Endothelial cell of umbilical vein (primary cell): ENCODE results near the gene HECTD4. TPM values are rescaled to one million over a fixed set of nuclear protein-coding genes. Genes with fewer than 3 reads are reported as not detected.

ENCODE experiments used
- BruUV-seq: library from RNA; stranded (reverse); fragments of 400-500 nt; replicated peaks from 2 replicates; lab custom pipeline; 2021; lab: Mats Ljungman, UMichigan
- CTCF ChIA-PET: fragments of 300-600, 350-600 bp; sonication (Branson Sonifier 250); formaldehyde crosslinking; loops from one replicate; lab custom pipeline; 2021; ENCODE audit warnings: antibody characterized with exemption, inconsistent platforms; lab: Charles Lee
- POLR2A ChIA-PET: fragments of 300-600, 350-600 bp; sonication (Branson Sonifier 250); formaldehyde crosslinking; loops from one replicate; lab custom pipeline; 2021; ENCODE audit warnings: antibody characterized with exemption, inconsistent platforms; lab: Charles Lee
- DNase-seq: peaks from one replicate; pipeline ENCODE4 v3.0.0-alpha.2; 2011; ENCODE audit warnings: low read depth, low spot score
- FAIRE-seq: peaks from 2 replicates; lab custom pipeline; 2011; peaks lifted over from hg19 to GRCh38; lab: Jason Lieb, UNC
- H2AFZ ChIP-seq: 2 replicates; pipeline ENCODE4 v1.6.0; 2012; ENCODE audit warnings: low read depth, low read length, control low read depth, inconsistent platforms
- H3K27ac ChIP-seq: 2 replicates; pipeline ENCODE4 v1.5.1; 2011; ENCODE audit warnings: low read depth, mild to moderate bottlenecking, control low read depth, low read length, moderate library complexity; ENCODE audit not compliant: insufficient read depth
- H3K27me3 ChIP-seq, 2 experiments: 2 replicates each; pipeline versions ENCODE4 v1.6.0 to v1.6.1; 2011; ENCODE audit warnings: low read length in 2 of 2, mixed read lengths in 1 of 2; ENCODE audit not compliant: control insufficient read depth in 2 of 2, insufficient read depth in 2 of 2
- H3K36me3 ChIP-seq, 2 experiments: 2 replicates in 1 of 2; 3 replicates in 1 of 2; pipeline ENCODE4 v1.5.1; 2011; ENCODE audit warnings: low read length in 2 of 2, mild to moderate bottlenecking in 1 of 2, moderate library complexity in 1 of 2; ENCODE audit not compliant: control insufficient read depth in 2 of 2, insufficient read depth in 2 of 2; ENCODE audit errors: extremely low read depth in 1 of 2
- H3K4me1 ChIP-seq: 3 replicates; pipeline ENCODE4 v1.5.1; 2011; ENCODE audit warnings: mild to moderate bottlenecking, low read length; ENCODE audit not compliant: control insufficient read depth, insufficient read depth; ENCODE audit errors: extremely low read depth
- H3K4me2 ChIP-seq: 2 replicates; pipeline ENCODE4 v1.6.1; 2011; ENCODE audit warnings: low read length, control low read depth, mixed read lengths; ENCODE audit not compliant: insufficient read depth
- H3K4me3 ChIP-seq, 3 experiments: fragments of 200-600 bp in 1 of 3; sonication (generic), shearing (Covaris generic) in 1 of 3; replicated peaks in 1 of 3; 2 replicates each; pipeline ENCODE4 v1.5.1; 2011 to 2016; ENCODE audit warnings: control low read depth in 3 of 3, low read length in 3 of 3, mild to moderate bottlenecking in 2 of 3, inconsistent platforms in 1 of 3, low read depth in 1 of 3, moderate library complexity in 1 of 3; ENCODE audit not compliant: insufficient read depth in 1 of 3
- H3K79me2 ChIP-seq: 2 replicates; pipeline ENCODE4 v1.6.0; 2012; ENCODE audit warnings: low read length, inconsistent platforms; ENCODE audit not compliant: control insufficient read depth, insufficient read depth
- H3K9ac ChIP-seq: replicated peaks from 2 replicates; pipeline ENCODE3; 2011; ENCODE audit warnings: low read length, control low read depth; ENCODE audit not compliant: insufficient read depth; ENCODE audit errors: extremely low read depth
- H3K9me1 ChIP-seq: replicated peaks from 3 replicates; pipeline ENCODE4 v1.6.0; 2011; ENCODE audit warnings: mild to moderate bottlenecking, low read length; ENCODE audit not compliant: control insufficient read depth, insufficient read depth; ENCODE audit errors: extremely low read depth
- H3K9me3 ChIP-seq: replicated peaks from 2 replicates; pipeline ENCODE4 v1.5.1; 2012; ENCODE audit warnings: low read length, inconsistent platforms; ENCODE audit not compliant: control insufficient read depth, insufficient read depth
- H4K20me1 ChIP-seq: replicated peaks from 2 replicates; pipeline ENCODE3; 2011; ENCODE audit warnings: mild to moderate bottlenecking, low read length; ENCODE audit not compliant: control insufficient read depth, insufficient read depth; ENCODE audit errors: extremely low read depth
- EZH2 ChIP-seq: IDR thresholded peaks from 2 replicates; pipeline ENCODE4 v1.6.1; 2012; ENCODE audit warnings: borderline replicate concordance, low read depth, mild to moderate bottlenecking, moderate library complexity, low read length, inconsistent platforms; ENCODE audit not compliant: severe bottlenecking
- FOS ChIP-seq: IDR thresholded peaks from 2 replicates; pipeline ENCODE4 v1.6.1; 2011; ENCODE audit warnings: mild to moderate bottlenecking, low read length, moderate library complexity, borderline replicate concordance; ENCODE audit not compliant: insufficient read depth
- GATA2 ChIP-seq: IDR thresholded peaks from 2 replicates; pipeline ENCODE4 v1.7.0; 2011; ENCODE audit warnings: low read depth, mild to moderate bottlenecking, moderate library complexity, mixed read lengths, low read length; ENCODE audit not compliant: insufficient read length, insufficient read depth
- JUN ChIP-seq: IDR thresholded peaks from 2 replicates; pipeline ENCODE4 v1.6.1; 2011; ENCODE audit warnings: borderline replicate concordance, low read depth; ENCODE audit not compliant: insufficient read length, insufficient read depth
- MYC ChIP-seq: IDR thresholded peaks from one replicate; pipeline ENCODE4 v1.6.1; 2011; ENCODE audit warnings: mild to moderate bottlenecking, low read depth, low read length
- POLR2A ChIP-seq: IDR thresholded peaks from 2 replicates; pipeline ENCODE4 v1.6.1; 2012; ENCODE audit warnings: low read depth, mild to moderate bottlenecking, control low read depth, low read length
- POLR2AphosphoS5 ChIP-seq: IDR thresholded peaks from 2 replicates; pipeline ENCODE4 v1.6.1; 2012; ENCODE audit warnings: low read depth, mild to moderate bottlenecking, control low read depth, low read length, moderate library complexity; ENCODE audit not compliant: insufficient read depth
- dilution Hi-C: fragments of 300-500 bp; cut with MboI; formaldehyde crosslinking; loops from one replicate; pipeline ENCODE4 v1.15.0; 2019; ENCODE audit warnings: low sequenced_read_pairs; ENCODE audit not compliant: extremely low pct_ligation_motif_present
- intact Hi-C: fragments of 100-400 bp; cut with micrococcal nuclease; formaldehyde crosslinking; loops from one replicate; pipeline ENCODE4 v1.10.0; 2022
- polyA plus RNA-seq, 4 experiments: library from polyadenylated mRNA; depleted of rRNA in 3 of 4; stranded (reverse) in 3 of 4; unstranded in 1 of 4; fragments of >200 nt; gene quantifications; 2 replicates each; pipeline versions ENCODE4 v1.2.1 to v1.2.3, GENCODE V29; 2011 to 2012; ENCODE audit warnings: missing spikeins in 1 of 4
- total RNA-seq: library from RNA; stranded (reverse); gene quantifications from 2 replicates; pipeline ENCODE4 v1.2.3, GENCODE V29; 2021
- TF ChIP-seq, protein P1 (sequence below), 2 donors: IDR thresholded peaks; 1 replicate in 1 of 2; 2 replicates in 1 of 2; pipeline ENCODE4 v1.5.1; 2011; ENCODE audit warnings: low read length in 2 of 2, mild to moderate bottlenecking in 2 of 2, moderate library complexity in 2 of 2, control low read depth in 1 of 2, inconsistent platforms in 1 of 2, low read depth in 1 of 2; ENCODE audit not compliant: insufficient read depth in 1 of 2; ENCODE audit errors: extremely low read depth in 1 of 2
- TF ChIP-seq, protein P2 (sequence below): IDR thresholded peaks from 2 replicates; pipeline ENCODE4 v1.6.1; 2011; ENCODE audit not compliant: insufficient read depth, insufficient read length

The HECTD4 gene
- total and polyA plus RNA-seq, 2 donors (not counting 3 experiments of a cell fraction or from before 2014, with no cell fraction given), result 9.7 to 47.7 TPM

DNA sequence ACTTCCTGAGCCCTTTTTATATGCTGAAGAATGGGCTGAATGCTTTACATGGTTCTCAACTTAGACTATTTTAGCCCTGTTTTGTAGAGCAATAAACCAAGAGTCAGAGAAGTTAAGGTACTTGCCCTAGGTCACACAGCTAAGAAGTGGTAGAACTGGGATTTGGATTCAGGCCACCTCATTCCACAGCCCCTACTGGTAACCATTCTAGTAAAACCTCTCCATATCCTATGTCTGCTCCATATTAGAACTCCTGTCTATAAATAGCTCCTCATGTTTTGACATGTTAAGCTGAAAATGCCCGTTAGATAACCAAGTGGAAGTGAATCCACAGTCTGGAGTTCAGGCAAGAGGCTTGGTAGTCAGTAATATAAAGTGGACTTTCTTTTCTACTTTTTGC, 111.6 kb downstream of the HECTD4 start:
- no peaks in the 10 kb centered on the region for H3K4me1 ChIP-seq
- H3K36me3 ChIP-seq, result peaks cover 8% of the 10 kb centered on the region in 2 experiments
- H3K79me2 ChIP-seq, result no peaks in the 10 kb centered on the region
- CTCF ChIA-PET, result interaction anchor here (1.0 to 1.8 kb wide), 3 partner anchors 9 to 116 kb away, joined by 3 to 5 read pairs (median 4); no protein-coding TSS in a partner anchor
- no peak overlapping the region for H3K4me3 ChIP-seq
- DNase-seq, result no peak
- H3K9me1 ChIP-seq, result no peaks in the 10 kb centered on the region
- intact Hi-C loops (no loop called here), dilution Hi-C loops (no loop called here)
- TF ChIP-seq, protein P1, sequence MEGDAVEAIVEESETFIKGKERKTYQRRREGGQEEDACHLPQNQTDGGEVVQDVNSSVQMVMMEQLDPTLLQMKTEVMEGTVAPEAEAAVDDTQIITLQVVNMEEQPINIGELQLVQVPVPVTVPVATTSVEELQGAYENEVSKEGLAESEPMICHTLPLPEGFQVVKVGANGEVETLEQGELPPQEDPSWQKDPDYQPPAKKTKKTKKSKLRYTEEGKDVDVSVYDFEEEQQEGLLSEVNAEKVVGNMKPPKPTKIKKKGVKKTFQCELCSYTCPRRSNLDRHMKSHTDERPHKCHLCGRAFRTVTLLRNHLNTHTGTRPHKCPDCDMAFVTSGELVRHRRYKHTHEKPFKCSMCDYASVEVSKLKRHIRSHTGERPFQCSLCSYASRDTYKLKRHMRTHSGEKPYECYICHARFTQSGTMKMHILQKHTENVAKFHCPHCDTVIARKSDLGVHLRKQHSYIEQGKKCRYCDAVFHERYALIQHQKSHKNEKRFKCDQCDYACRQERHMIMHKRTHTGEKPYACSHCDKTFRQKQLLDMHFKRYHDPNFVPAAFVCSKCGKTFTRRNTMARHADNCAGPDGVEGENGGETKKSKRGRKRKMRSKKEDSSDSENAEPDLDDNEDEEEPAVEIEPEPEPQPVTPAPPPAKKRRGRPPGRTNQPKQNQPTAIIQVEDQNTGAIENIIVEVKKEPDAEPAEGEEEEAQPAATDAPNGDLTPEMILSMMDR (IDR thresholded peaks at IDR 0.05; ENCODE audit: extremely low read depth in 1 of 2, insufficient read depth in 1 of 2, low read depth in 1 of 2, low read length in 2 of 2), result no peak
- TF ChIP-seq EZH2 (no peak), POLR2AphosphoS5 (no peak), FOS (no peak), POLR2A (no peak), GATA2 (no peak), MYC (no peak), JUN (no peak)
- TF ChIP-seq, protein P2, sequence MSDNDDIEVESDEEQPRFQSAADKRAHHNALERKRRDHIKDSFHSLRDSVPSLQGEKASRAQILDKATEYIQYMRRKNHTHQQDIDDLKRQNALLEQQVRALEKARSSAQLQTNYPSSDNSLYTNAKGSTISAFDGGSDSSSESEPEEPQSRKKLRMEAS, result no peak
- no peak overlapping the region for H3K4me2 ChIP-seq
- H3K27me3 ChIP-seq, result no peaks in the 10 kb centered on the region
- no TSS peak for BruUV-seq
- POLR2A ChIA-PET, result no interaction called here
- H2AFZ ChIP-seq, result no peak overlapping the region
- no peak for FAIRE-seq
- no peaks in the 10 kb centered on the region for H4K20me1 ChIP-seq
- no peak overlapping the region for H3K9ac ChIP-seq
- H3K9me3 ChIP-seq, result no peaks in the 10 kb centered on the region
- no peak overlapping the region for H3K27ac ChIP-seq
